Measurements from ENCODE around the gene DOCK8.
"Not testable (repeated sequence)": the region's sequence is repeated elsewhere in the genome, so short reads cannot be mapped to it uniquely, and the experiment has no call there.

Gene DOCK8

GRCh38 chr9:406886-407654, 192.4 kb downstream of the DOCK8 start:
- Histone ChIP-seq H3K4me3 (ENCODE audit: low read length) (no peak overlapping the region), H3K27me3 (ENCODE audit: insufficient read depth, low read length) (no peaks in the 10 kb centered on the region), H2AFZ (ENCODE audit: low read depth, low read length) (no peak overlapping the region), H3K9me3 (ENCODE audit: low read length) (no peaks in the 10 kb centered on the region), H3K36me3 (ENCODE audit: insufficient read depth, low read length) (no peaks in the 10 kb centered on the region), H3K4me1 (ENCODE audit: insufficient read depth, low read length) (no peaks in the 10 kb centered on the region)

GRCh38 chr9:409655-410054, 195.0 kb downstream of the DOCK8 start:
- H3K36me3 ChIP-seq (ENCODE audit: insufficient read depth, low read length); H2AFZ ChIP-seq (ENCODE audit: low read depth, low read length); H3K27me3 ChIP-seq (ENCODE audit: insufficient read depth, low read length); H3K4me1 ChIP-seq (ENCODE audit: insufficient read depth, low read length); H3K4me3 ChIP-seq (ENCODE audit: low read length); H3K9me3 ChIP-seq (ENCODE audit: low read length): not testable (repeated sequence)

- Histone ChIP-seq H3K9me3 (ENCODE audit: low read length) (no peaks in the 10 kb centered on the region), H3K27me3 (ENCODE audit: insufficient read depth, low read length) (no peaks in the 10 kb centered on the region), H3K4me1 (ENCODE audit: insufficient read depth, low read length) (no peaks in the 10 kb centered on the region), H3K36me3 (ENCODE audit: insufficient read depth, low read length) (no peaks in the 10 kb centered on the region), H2AFZ (ENCODE audit: low read depth, low read length) (no peak overlapping the region), H3K4me3 (ENCODE audit: low read length) (no peak overlapping the region)
These were observed 199.9 kb downstream of the DOCK8 start for GRCh38 chr9:414595-414994.

GRCh38 chr9:419571-420171, 205.0 kb downstream of the DOCK8 start:
- Histone ChIP-seq H3K27me3 (ENCODE audit: insufficient read depth, low read length) (no peaks in the 10 kb centered on the region), H2AFZ (ENCODE audit: low read depth, low read length) (no peak overlapping the region), H3K36me3 (ENCODE audit: insufficient read depth, low read length) (no peaks in the 10 kb centered on the region), H3K4me1 (ENCODE audit: insufficient read depth, low read length) (no peaks in the 10 kb centered on the region), H3K9me3 (ENCODE audit: low read length) (no peaks in the 10 kb centered on the region), H3K4me3 (ENCODE audit: low read length) (no peak overlapping the region)

GRCh38 chr9:421896-422295, 207.2 kb downstream of the DOCK8 start:
- Histone ChIP-seq H3K4me1 (ENCODE audit: insufficient read depth, low read length) (no peaks in the 10 kb centered on the region), H2AFZ (ENCODE audit: low read depth, low read length) (no peak overlapping the region), H3K36me3 (ENCODE audit: insufficient read depth, low read length) (no peaks in the 10 kb centered on the region), H3K4me3 (ENCODE audit: low read length) (no peak overlapping the region), H3K9me3 (ENCODE audit: low read length) (no peaks in the 10 kb centered on the region), H3K27me3 (ENCODE audit: insufficient read depth, low read length) (no peaks in the 10 kb centered on the region)

- no peak overlapping the region for H2AFZ ChIP-seq (ENCODE audit: low read depth, low read length)
- H3K4me1 ChIP-seq (ENCODE audit: insufficient read depth, low read length), result no peaks in the 10 kb centered on the region
- H3K4me3 ChIP-seq (ENCODE audit: low read length), result no peak overlapping the region
- H3K27me3 ChIP-seq (ENCODE audit: insufficient read depth, low read length), result no peaks in the 10 kb centered on the region
- no peaks in the 10 kb centered on the region for H3K36me3 ChIP-seq (ENCODE audit: insufficient read depth, low read length)
- no peaks in the 10 kb centered on the region for H3K9me3 ChIP-seq (ENCODE audit: low read length)
These were observed 211.6 kb downstream of the DOCK8 start for GRCh38 chr9:426264-426663.

- Histone ChIP-seq H3K4me3 (ENCODE audit: low read length) (no peak overlapping the region), H3K36me3 (ENCODE audit: insufficient read depth, low read length) (no peaks in the 10 kb centered on the region), H3K27me3 (ENCODE audit: insufficient read depth, low read length) (no peaks in the 10 kb centered on the region), H3K4me1 (ENCODE audit: insufficient read depth, low read length) (no peaks in the 10 kb centered on the region), H3K9me3 (ENCODE audit: low read length) (no peaks in the 10 kb centered on the region), H2AFZ (ENCODE audit: low read depth, low read length) (no peak overlapping the region)
These were observed 212.3 kb downstream of the DOCK8 start for GRCh38 chr9:426976-427375.

- no peak overlapping the region for H2AFZ ChIP-seq (ENCODE audit: low read depth, low read length)
- H3K36me3 ChIP-seq (ENCODE audit: insufficient read depth, low read length), result no peaks in the 10 kb centered on the region
- no peak overlapping the region for H3K4me3 ChIP-seq (ENCODE audit: low read length)
- peaks cover 5% of the 10 kb centered on the region for H3K27me3 ChIP-seq (ENCODE audit: insufficient read depth, low read length)
- H3K4me1 ChIP-seq (ENCODE audit: insufficient read depth, low read length), result no peaks in the 10 kb centered on the region
- H3K9me3 ChIP-seq (ENCODE audit: low read length), result no peaks in the 10 kb centered on the region
These were observed 217.0 kb downstream of the DOCK8 start for GRCh38 chr9:431701-432100.

- Histone ChIP-seq H3K36me3 (ENCODE audit: insufficient read depth, low read length) (no peaks in the 10 kb centered on the region), H3K4me3 (ENCODE audit: low read length) (no peak overlapping the region)
These were observed 221.8 kb downstream of the DOCK8 start for GRCh38 chr9:436482-436881.

GRCh38 chr9:437066-437465, 222.4 kb downstream of the DOCK8 start:
- no peak overlapping the region for H3K4me3 ChIP-seq (ENCODE audit: low read length)

More at GRCh38 chr9:436482-436881, 221.8 kb downstream of the DOCK8 start:
- H3K4me1 ChIP-seq (ENCODE audit: insufficient read depth, low read length), result no peaks in the 10 kb centered on the region
- no peaks in the 10 kb centered on the region for H3K9me3 ChIP-seq (ENCODE audit: low read length)
- H2AFZ ChIP-seq (ENCODE audit: low read depth, low read length), result no peak overlapping the region
- H3K27me3 ChIP-seq (ENCODE audit: insufficient read depth, low read length), result peaks cover 5% of the 10 kb centered on the region

GRCh38 chr9:437574-438001, 222.9 kb downstream of the DOCK8 start:
- Histone ChIP-seq H2AFZ (ENCODE audit: low read depth, low read length) (no peak overlapping the region), H3K27me3 (ENCODE audit: insufficient read depth, low read length) (peaks cover 5% of the 10 kb centered on the region), H3K9me3 (ENCODE audit: low read length) (no peaks in the 10 kb centered on the region)

More at GRCh38 chr9:437066-437465, 222.4 kb downstream of the DOCK8 start:
- no peaks in the 10 kb centered on the region for H3K4me1 ChIP-seq (ENCODE audit: insufficient read depth, low read length)
- H3K27me3 ChIP-seq (ENCODE audit: insufficient read depth, low read length), result peaks cover 5% of the 10 kb centered on the region
- no peaks in the 10 kb centered on the region for H3K36me3 ChIP-seq (ENCODE audit: insufficient read depth, low read length)
- no peaks in the 10 kb centered on the region for H3K9me3 ChIP-seq (ENCODE audit: low read length)
- H2AFZ ChIP-seq (ENCODE audit: low read depth, low read length), result no peak overlapping the region

GRCh38 chr9:438066-438465, 223.4 kb downstream of the DOCK8 start:
- Histone ChIP-seq H3K4me3 (ENCODE audit: low read length) (no peak overlapping the region), H3K27me3 (ENCODE audit: insufficient read depth, low read length) (peaks cover 5% of the 10 kb centered on the region), H3K4me1 (ENCODE audit: insufficient read depth, low read length) (no peaks in the 10 kb centered on the region), H3K9me3 (ENCODE audit: low read length) (no peaks in the 10 kb centered on the region), H2AFZ (ENCODE audit: low read depth, low read length) (no peak overlapping the region), H3K36me3 (ENCODE audit: insufficient read depth, low read length) (no peaks in the 10 kb centered on the region)

More at GRCh38 chr9:437574-438001, 222.9 kb downstream of the DOCK8 start:
- Histone ChIP-seq H3K36me3 (ENCODE audit: insufficient read depth, low read length) (no peaks in the 10 kb centered on the region), H3K4me3 (ENCODE audit: low read length) (no peak overlapping the region), H3K4me1 (ENCODE audit: insufficient read depth, low read length) (no peaks in the 10 kb centered on the region)

GRCh38 chr9:438961-439768, 224.5 kb downstream of the DOCK8 start:
- H3K9me3 ChIP-seq (ENCODE audit: low read length), result no peaks in the 10 kb centered on the region
- peaks cover 5% of the 10 kb centered on the region for H3K27me3 ChIP-seq (ENCODE audit: insufficient read depth, low read length)
- H3K36me3 ChIP-seq (ENCODE audit: insufficient read depth, low read length), result no peaks in the 10 kb centered on the region
- H2AFZ ChIP-seq (ENCODE audit: low read depth, low read length), result no peak overlapping the region
- H3K4me3 ChIP-seq (ENCODE audit: low read length), result no peak overlapping the region
- no peaks in the 10 kb centered on the region for H3K4me1 ChIP-seq (ENCODE audit: insufficient read depth, low read length)

Data from neuron (in vitro differentiated cells).